RWPE1 (cell line): ENCODE data around the gene CYB5A.

ENCODE experiments used
- CTCF ChIA-PET: fragments of 350-600 bp; sonication (Branson Sonifier 250); formaldehyde crosslinking; extraction: SDS; loops from one replicate; lab custom pipeline; 2021; lab: Yijun Ruan, JAX
- POLR2A ChIA-PET: fragments of 400-600 bp; formaldehyde crosslinking; extraction: SDS; loops from one replicate; lab custom pipeline; 2020; ENCODE audit warnings: antibody characterized with exemption; ENCODE audit not compliant: low non-redundant PET; lab: Yijun Ruan, JAX
- DNase-seq: peaks from one replicate; pipeline ENCODE4 v3.0.0; 2012; ENCODE audit warnings: low spot score
- H3K27ac ChIP-seq: fragments of 450-650 bp; 2 replicates; pipeline ENCODE4 v1.5.1; 2017
- CTCF ChIP-seq: fragments of 450-650 bp; conservative IDR thresholded peaks from 2 replicates; pipeline ENCODE4 v1.5.1; 2017; ENCODE audit warnings: low read depth, mild to moderate bottlenecking

Gene CYB5A

GRCh38 chr18:74248189-74248588 lies 43.6 kb downstream of the CYB5A start:
- DNase-seq: no peak
- CTCF ChIA-PET: no interaction called here
- POLR2A ChIA-PET: no interaction called here
- TF ChIP-seq CTCF: no peak
- no peak overlapping the region for H3K27ac ChIP-seq

- TF ChIP-seq CTCF: no peak
- ChIA-PET CTCF (no interaction called here), POLR2A (no interaction called here)
- DNase-seq: no peak
- no peak overlapping the region for H3K27ac ChIP-seq
Measured at GRCh38 chr18:74244554-74244953, 47.2 kb downstream of the CYB5A start.

GRCh38 chr18:74243127-74243526 lies 48.6 kb downstream of the CYB5A start:
- POLR2A ChIA-PET: no interaction called here
- H3K27ac ChIP-seq: no peak overlapping the region
- DNase-seq: no peak
- CTCF ChIA-PET: interaction anchor here (0.6 kb wide), 1 partner anchor 1481 kb away, joined by 4 read pairs; no protein-coding TSS in a partner anchor
- no peak for TF ChIP-seq CTCF

GRCh38 chr18:74242438-74243096 lies 49.2 kb downstream of the CYB5A start:
- CTCF ChIA-PET: interaction anchor here (0.6 kb wide), 1 partner anchor 1481 kb away, joined by 4 read pairs; no protein-coding TSS in a partner anchor
- no peak overlapping the region for H3K27ac ChIP-seq

GRCh38 chr18:74241970-74242369 lies 49.8 kb downstream of the CYB5A start:
- CTCF ChIA-PET: no interaction called here
- no peak for DNase-seq
- no peak for TF ChIP-seq CTCF
- POLR2A ChIA-PET: no interaction called here
- no peak overlapping the region for H3K27ac ChIP-seq

More at GRCh38 chr18:74242438-74243096, 49.2 kb downstream of the CYB5A start:
- POLR2A ChIA-PET: no interaction called here
- no peak for DNase-seq
- no peak for TF ChIP-seq CTCF

- POLR2A ChIA-PET: no interaction called here
- no peak overlapping the region for H3K27ac ChIP-seq
- CTCF ChIA-PET: interaction anchor here (0.7 kb wide), 1 partner anchor 146 kb away, joined by 3 read pairs; no protein-coding TSS in a partner anchor
- TF ChIP-seq CTCF: no peak
- no peak for DNase-seq
Measured at GRCh38 chr18:74241426-74241825, 50.3 kb downstream of the CYB5A start.
